ENCODE measurements around the gene TMC2. TPM values are rescaled to one million over a fixed set of nuclear protein-coding genes. Genes with fewer than 3 reads are reported as not detected.

TMC2 gene
- total RNA-seq, 1 donor from 2014 or later = not detected

GRCh38 chr20:2690718-2691117 is 154.3 kb downstream of the TMC2 start:
- Histone ChIP-seq H3K36me3 (no peaks in the 10 kb centered on the region), H3K9me3 (no peaks in the 10 kb centered on the region), H3K27ac (no peak overlapping the region), H3K4me3 (no peak overlapping the region), H3K4me1 (peaks cover 22% of the 10 kb centered on the region), H3K27me3 (no peaks in the 10 kb centered on the region)
- DNase-seq (ENCODE audit: extremely low spot score in 2 of 2) = no peak
- intact Hi-C loops (cut with DNase I) = no loop called here
- TF ChIP-seq POLR2AphosphoS5 (IDR thresholded peaks at IDR 0.05; ENCODE audit: insufficient read depth in 1 of 2, low read depth in 1 of 2) (no peak), POLR2A (IDR thresholded peaks at IDR 0.05) (no peak), CTCF (IDR thresholded peaks at IDR 0.05) (no peak)

DNA sequence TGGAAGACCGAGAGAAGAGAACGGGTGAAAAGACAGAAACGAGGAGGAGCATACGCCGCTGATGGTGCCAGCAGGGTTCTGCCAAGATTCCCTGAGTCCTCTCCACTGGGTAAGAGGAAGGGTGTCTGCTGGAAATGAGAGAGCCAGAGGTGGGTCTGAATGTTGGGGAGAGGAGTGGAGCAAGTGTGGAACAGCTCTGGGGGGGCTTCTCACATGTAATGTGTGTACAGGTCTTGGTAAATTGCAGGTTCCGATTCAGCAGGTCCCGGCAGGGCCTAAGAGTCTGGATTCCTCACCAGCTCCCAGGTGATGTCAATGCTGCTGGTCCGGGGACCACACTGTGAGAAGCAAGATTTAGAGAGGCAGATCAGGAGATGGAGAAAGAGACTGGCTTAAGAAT is 154.8 kb downstream of the TMC2 start:
- H3K4me1 ChIP-seq = peaks cover 22% of the 10 kb centered on the region
- no peaks in the 10 kb centered on the region for H3K27me3 ChIP-seq
- no peak for DNase-seq (ENCODE audit: extremely low spot score in 2 of 2)
- intact Hi-C loops (cut with DNase I) = no loop called here
- no peaks in the 10 kb centered on the region for H3K9me3 ChIP-seq
- no peaks in the 10 kb centered on the region for H3K36me3 ChIP-seq
- H3K27ac ChIP-seq = no peak overlapping the region
- TF ChIP-seq POLR2A (IDR thresholded peaks at IDR 0.05) (no peak), CTCF (IDR thresholded peaks at IDR 0.05) (no peak), POLR2AphosphoS5 (IDR thresholded peaks at IDR 0.05; ENCODE audit: insufficient read depth in 1 of 2, low read depth in 1 of 2) (no peak)
- H3K4me3 ChIP-seq = no peak overlapping the region

MicroRNAs within 50 kb of the gene (microRNA counts, 767-probe panel; counts per million panel counts)
- microRNA hsa-miR-1292 = 238 to 261 counts per million in 2 donors

Small RNA genes lying within 50 kb of the gene (microRNA-seq; reads per million reads assigned to microRNA genes)
- gene MIR1292 (ENCODE audit: borderline number of aligned reads, borderline replicate concordance) = 5.7 reads per million, percentile 8 among the genes with 10 or more reads in this experiment

Small RNA genes lying within 50 kb of the gene (small RNA-seq; reads per million reads assigned to genes)
- gene SNORA51 = not detected
- gene SNORD110 = not detected
- gene SNORD56 = not detected
- gene SNORD57 = not detected
- gene SNORD86 = not detected

Other genes starting within 250 kb of the TMC2 start
- gene TGM3, start 240.6 kb upstream of the TMC2 start, total RNA-seq = 27.7 TPM
- not detected for gene TGM6, start 155.7 kb upstream of the TMC2 start, total RNA-seq
- 173 TPM for gene SNRPB, start 65.8 kb upstream of the TMC2 start, total RNA-seq
- 11.0 TPM for gene ZNF343, start 27.7 kb upstream of the TMC2 start, total RNA-seq
- gene NOP56, start 116.1 kb downstream of the TMC2 start, total RNA-seq = 87.7 TPM
- gene IDH3B, start 127.6 kb downstream of the TMC2 start, total RNA-seq = 71.0 TPM
- gene EBF4, start 156.2 kb downstream of the TMC2 start, total RNA-seq = 23.1 TPM

Measured in vagina (tissue), 2 donors.